ENCODE data around the gene CPLX3. TPM values are rescaled to one million over a fixed set of nuclear protein-coding genes. Genes with fewer than 3 reads are reported as not detected.

CPLX3 gene
- total and polyA plus RNA-seq, 2 experiments from 2014 or later = not detected

GRCh38 chr15:74842581-74843444 lies 16.4 kb downstream of the CPLX3 start, which contains the start of gene ULK3:
ULK3 (minus strand) TSS chr15:74843156; CDS start chr15:74843105, 51 bp downstream.
- no peaks in the 10 kb centered on the region for H3K9me2 ChIP-seq (replicated peaks; ENCODE audit: insufficient read depth)
- peaks cover 6% of the 10 kb centered on the region for H4K20me1 ChIP-seq (ENCODE audit: insufficient read depth, poor library complexity, severe bottlenecking)
- peak within 1 kb of the TSS; percentile 91 for H2AFZ ChIP-seq
- no peaks in the 10 kb centered on the region for H3K27me3 ChIP-seq
- no peaks in the 10 kb centered on the region for H3K79me2 ChIP-seq
- peak within 1 kb of the TSS; percentile 93 for H3K27ac ChIP-seq
- peak within 1 kb of the TSS; percentile 92 for H3K4me2 ChIP-seq
- H3K36me3 ChIP-seq (replicated peaks; ENCODE audit: insufficient read depth, low read depth) = no peaks in the 10 kb centered on the region
- peak within 1 kb of the TSS; percentile 95 for H3K4me3 ChIP-seq
- TF ChIP-seq CTCF (IDR thresholded peaks at IDR 0.05; ENCODE audit: poor library complexity) = peak; percentile 50
- no peak for TF ChIP-seq EZH2phosphoT487 (IDR thresholded peaks at IDR 0.05; ENCODE audit: low read depth, severe bottlenecking, unreplicated experiment)
- no peak for TF ChIP-seq EZH2 (IDR thresholded peaks at IDR 0.05; ENCODE audit: borderline replicate concordance)
- H3K4me1 ChIP-seq (ENCODE audit: insufficient read depth) = peaks cover 19% of the 10 kb centered on the region
- under 1% methylated on average over 70 of the region's 84 CpGs for WGBS (ENCODE audit: low lambda C conversion rate, missing lambda C conversion rate)
- peak; percentile 96 for DNase-seq (ENCODE audit: low spot score)
- H3K9me3 ChIP-seq (ENCODE audit: low read depth) = no peaks in the 10 kb centered on the region

GRCh38 chr15:74843445-74843828 lies 17.0 kb downstream of the CPLX3 start:
- TF ChIP-seq EZH2 (IDR thresholded peaks at IDR 0.05; ENCODE audit: borderline replicate concordance) (no peak), EZH2phosphoT487 (IDR thresholded peaks at IDR 0.05; ENCODE audit: low read depth, severe bottlenecking, unreplicated experiment) (no peak), CTCF (IDR thresholded peaks at IDR 0.05; ENCODE audit: poor library complexity) (no peak)
- H3K9me2 ChIP-seq (replicated peaks; ENCODE audit: insufficient read depth) = no peaks in the 10 kb centered on the region
- H3K9me3 ChIP-seq (ENCODE audit: low read depth) = no peaks in the 10 kb centered on the region
- WGBS (ENCODE audit: low lambda C conversion rate, missing lambda C conversion rate) = 20% methylated on average over 15 of the region's 18 CpGs
- H3K4me3 ChIP-seq = no peak overlapping the region
- H2AFZ ChIP-seq = peak overlapping the region; percentile 47
- DNase-seq (ENCODE audit: low spot score) = no peak
- H3K27ac ChIP-seq = peak overlapping the region; percentile 93
- H3K4me2 ChIP-seq = peak overlapping the region; percentile 92
- H4K20me1 ChIP-seq (ENCODE audit: insufficient read depth, poor library complexity, severe bottlenecking) = peaks cover 6% of the 10 kb centered on the region
- no peaks in the 10 kb centered on the region for H3K79me2 ChIP-seq
- no peaks in the 10 kb centered on the region for H3K36me3 ChIP-seq (replicated peaks; ENCODE audit: insufficient read depth, low read depth)
- H3K4me1 ChIP-seq (ENCODE audit: insufficient read depth) = peaks cover 19% of the 10 kb centered on the region
- no peaks in the 10 kb centered on the region for H3K27me3 ChIP-seq

GRCh38 chr15:74843891-74844299 lies 17.5 kb downstream of the CPLX3 start:
- TF ChIP-seq CTCF (IDR thresholded peaks at IDR 0.05; ENCODE audit: poor library complexity) = no peak
- no peak for TF ChIP-seq EZH2phosphoT487 (IDR thresholded peaks at IDR 0.05; ENCODE audit: low read depth, severe bottlenecking, unreplicated experiment)
- no peak for TF ChIP-seq EZH2 (IDR thresholded peaks at IDR 0.05; ENCODE audit: borderline replicate concordance)
- Histone ChIP-seq H3K79me2 (no peaks in the 10 kb centered on the region), H3K9me3 (ENCODE audit: low read depth) (no peaks in the 10 kb centered on the region), H3K27me3 (no peaks in the 10 kb centered on the region), H2AFZ (peak overlapping the region; percentile 47), H3K4me2 (peak overlapping the region; percentile 92), H4K20me1 (ENCODE audit: insufficient read depth, poor library complexity, severe bottlenecking) (peaks cover 6% of the 10 kb centered on the region), H3K36me3 (replicated peaks; ENCODE audit: insufficient read depth, low read depth) (no peaks in the 10 kb centered on the region), H3K4me1 (ENCODE audit: insufficient read depth) (peaks cover 19% of the 10 kb centered on the region), H3K4me3 (no peak overlapping the region), H3K9me2 (replicated peaks; ENCODE audit: insufficient read depth) (no peaks in the 10 kb centered on the region), H3K27ac (peak overlapping the region; percentile 93)
- no peak for DNase-seq (ENCODE audit: low spot score)
- WGBS (ENCODE audit: low lambda C conversion rate, missing lambda C conversion rate) = 71% methylated on average over 12 of the region's 12 CpGs
